ENCODE results near the gene ARHGAP32.

- TF ChIP-seq CTCF (conservative IDR thresholded peaks at IDR 0.05; ENCODE audit: low read length) (no peak), EZH2phosphoT487 (IDR thresholded peaks at IDR 0.05; ENCODE audit: borderline replicate concordance, low read depth, low read length) (no peak)
These were observed 251.5 kb downstream of the ARHGAP32 start for GRCh38 chr11:128940603-128941002.
